Liver (tissue), 9 donors: ENCODE data around the gene LRMDA. TPM values are rescaled to one million over a fixed set of nuclear protein-coding genes. Genes with fewer than 3 reads are reported as not detected.

Experiments used
- DNase-seq: peaks from one replicate; pipeline ENCODE4 v3.0.0-alpha.2; 2017; ENCODE audit warnings: low spot score
- H3K27ac ChIP-seq, 2 donors: one replicate each; pipeline ENCODE4 v1.7.0; 2013; ENCODE audit warnings: inconsistent platforms in 2 of 2, low read length in 2 of 2, control low read depth in 1 of 2, low read depth in 1 of 2, mild to moderate bottlenecking in 1 of 2
- H3K27me3 ChIP-seq, 4 donors: one replicate each; pipeline versions ENCODE4 v1.6.1 to v1.7.0; 2013; ENCODE audit warnings: low read length in 3 of 4, inconsistent platforms in 1 of 4, mild to moderate bottlenecking in 1 of 4, moderate library complexity in 1 of 4; ENCODE audit not compliant: control insufficient read depth in 4 of 4, insufficient read depth in 4 of 4
- H3K36me3 ChIP-seq, 4 donors: one replicate each; pipeline versions ENCODE4 v1.6.1 to v1.7.0; 2013; ENCODE audit warnings: low read length in 3 of 4, mild to moderate bottlenecking in 3 of 4, low read depth in 1 of 4, moderate library complexity in 1 of 4; ENCODE audit not compliant: control insufficient read depth in 4 of 4, insufficient read depth in 3 of 4
- H3K4me1 ChIP-seq, 4 donors: one replicate each; pipeline versions ENCODE4 v1.6.1 to v1.7.0; 2013; ENCODE audit warnings: low read length in 3 of 4, mild to moderate bottlenecking in 3 of 4, moderate library complexity in 1 of 4; ENCODE audit not compliant: control insufficient read depth in 4 of 4, insufficient read depth in 4 of 4
- H3K4me3 ChIP-seq, 3 donors: one replicate each; pipeline versions ENCODE4 v1.6.1 to v1.7.0; 2013; ENCODE audit warnings: low read length in 3 of 3, control low read depth in 1 of 3, low read depth in 1 of 3, mild to moderate bottlenecking in 1 of 3
- H3K9ac ChIP-seq, 2 donors: one replicate each; pipeline ENCODE4 v1.7.0; 2013; ENCODE audit warnings: low read length in 2 of 2, mild to moderate bottlenecking in 2 of 2, moderate library complexity in 2 of 2, control low read depth in 1 of 2, low read depth in 1 of 2
- H3K9me3 ChIP-seq, 4 donors: one replicate each; pipeline versions ENCODE4 v1.6.1 to v1.7.0; 2013; ENCODE audit warnings: low read length in 3 of 4; ENCODE audit not compliant: control insufficient read depth in 4 of 4
- CTCF ChIP-seq: fragments of 150-350 bp; IDR thresholded peaks from 2 replicates; pipeline ENCODE4 v1.5.1; 2017; ENCODE audit warnings: improper control_type of control experiment, low read depth, low read length; ENCODE audit not compliant: missing input control
- EGR1 ChIP-seq, 2 donors: IDR thresholded peaks; 2 replicates each; pipeline ENCODE4 v1.6.1; 2016 to 2018; ENCODE audit warnings: antibody characterized with exemption in 2 of 2, low read depth in 2 of 2
- FOXA1 ChIP-seq: IDR thresholded peaks from 2 replicates; pipeline ENCODE4 v1.6.1; 2016; ENCODE audit warnings: antibody characterized with exemption
- FOXA2 ChIP-seq: IDR thresholded peaks from 2 replicates; pipeline ENCODE4 v1.6.1; 2016; ENCODE audit warnings: antibody characterized with exemption
- GABPA ChIP-seq, 2 donors: IDR thresholded peaks in 1 of 2; conservative IDR thresholded peaks in 1 of 2; 2 replicates each; pipeline ENCODE4 v1.6.1; 2016; ENCODE audit warnings: antibody characterized with exemption in 2 of 2, mild to moderate bottlenecking in 1 of 2, moderate library complexity in 1 of 2
- HNF4A ChIP-seq, 2 donors: conservative IDR thresholded peaks; 2 replicates each; pipeline ENCODE4 v1.6.1; 2016; ENCODE audit warnings: antibody characterized with exemption in 2 of 2, mild to moderate bottlenecking in 2 of 2
- HNF4G ChIP-seq: IDR thresholded peaks from 2 replicates; pipeline ENCODE4 v1.6.1; 2016; ENCODE audit warnings: antibody characterized with exemption
- JUND ChIP-seq, 2 donors: IDR thresholded peaks; 2 replicates each; pipeline ENCODE4 v1.6.1; 2016; ENCODE audit warnings: antibody characterized with exemption in 2 of 2
- MAX ChIP-seq: IDR thresholded peaks from 2 replicates; pipeline ENCODE4 v1.6.1; 2016; ENCODE audit warnings: antibody characterized with exemption
- NR2F2 ChIP-seq: IDR thresholded peaks from 2 replicates; pipeline ENCODE4 v1.6.1; 2016; ENCODE audit warnings: antibody characterized with exemption
- RAD21 ChIP-seq, 2 donors: IDR thresholded peaks; 2 replicates each; pipeline ENCODE4 v1.6.1; 2016; ENCODE audit warnings: antibody characterized with exemption in 2 of 2, mild to moderate bottlenecking in 2 of 2
- RXRA ChIP-seq, 2 donors: IDR thresholded peaks; 2 replicates each; pipeline ENCODE4 v1.6.1; 2017 to 2018; ENCODE audit warnings: antibody characterized with exemption in 2 of 2, mild to moderate bottlenecking in 1 of 2
- SP1 ChIP-seq: IDR thresholded peaks from 2 replicates; pipeline ENCODE4 v1.6.1; 2018; ENCODE audit warnings: antibody characterized with exemption, mild to moderate bottlenecking
- TAF1 ChIP-seq: conservative IDR thresholded peaks from 2 replicates; pipeline ENCODE4 v1.6.1; 2016; ENCODE audit warnings: antibody characterized with exemption, mild to moderate bottlenecking
- YY1 ChIP-seq: IDR thresholded peaks from 2 replicates; pipeline ENCODE4 v1.6.1; 2016; ENCODE audit warnings: antibody characterized with exemption, mild to moderate bottlenecking
- WGBS: extraction: QIAGEN DNeasy Blood & Tissue Kit; methylation state at CpG from one replicate; pipeline ENCODE4 v1.1.7; 2013; 5-methylcytosine and 5-hydroxymethylcytosine counted together
- polyA plus RNA-seq, 2 donors: library from polyadenylated mRNA; stranded (reverse) in 1 of 2; unstranded in 1 of 2; fragments of 200-250 nt in 1 of 2; fragments of >200 nt in 1 of 2; fragmentation: Nextera tagmentation in 1 of 2; extraction: Ambion mirVana in 1 of 2; gene quantifications; one replicate each; pipeline versions ENCODE4 v1.2.1 to v1.2.3, GENCODE V29; 2013 to 2015
- total RNA-seq, 2 donors: library from RNA; depleted of rRNA; stranded (reverse); fragments of >200 nt; gene quantifications; one replicate each; pipeline ENCODE4 v1.2.3, GENCODE V29; 2014
- TF ChIP-seq, protein P1 (sequence below): IDR thresholded peaks from 2 replicates; pipeline ENCODE4 v1.6.1; 2016; ENCODE audit warnings: antibody characterized with exemption, mild to moderate bottlenecking
- TF ChIP-seq, protein P2 (sequence below): IDR thresholded peaks from 2 replicates; pipeline ENCODE4 v1.6.1; 2016; ENCODE audit warnings: antibody characterized with exemption
- TF ChIP-seq, protein P3 (sequence below): IDR thresholded peaks from 2 replicates; pipeline ENCODE4 v1.6.1; 2016; ENCODE audit warnings: antibody characterized with exemption
- donor health status: healthy.
- donor health status: healthy.
- donor health status: healthy.
- donor health status: healthy.
- donor health status: healthy.

The LRMDA gene
- total and polyA plus RNA-seq, 4 donors = 7.9 to 15.8 (median 11.3) TPM

- H3K4me1 ChIP-seq = peaks cover 4 to 31% (median 15%) of the 10 kb centered on the region in 4 donors
- H3K9ac ChIP-seq = no peak overlapping the region
- no peak overlapping the region for H3K4me3 ChIP-seq
- DNase-seq = no peak
- TF ChIP-seq HNF4A (conservative IDR thresholded peaks at IDR 0.05) = no peak
- TF ChIP-seq, protein P1, sequence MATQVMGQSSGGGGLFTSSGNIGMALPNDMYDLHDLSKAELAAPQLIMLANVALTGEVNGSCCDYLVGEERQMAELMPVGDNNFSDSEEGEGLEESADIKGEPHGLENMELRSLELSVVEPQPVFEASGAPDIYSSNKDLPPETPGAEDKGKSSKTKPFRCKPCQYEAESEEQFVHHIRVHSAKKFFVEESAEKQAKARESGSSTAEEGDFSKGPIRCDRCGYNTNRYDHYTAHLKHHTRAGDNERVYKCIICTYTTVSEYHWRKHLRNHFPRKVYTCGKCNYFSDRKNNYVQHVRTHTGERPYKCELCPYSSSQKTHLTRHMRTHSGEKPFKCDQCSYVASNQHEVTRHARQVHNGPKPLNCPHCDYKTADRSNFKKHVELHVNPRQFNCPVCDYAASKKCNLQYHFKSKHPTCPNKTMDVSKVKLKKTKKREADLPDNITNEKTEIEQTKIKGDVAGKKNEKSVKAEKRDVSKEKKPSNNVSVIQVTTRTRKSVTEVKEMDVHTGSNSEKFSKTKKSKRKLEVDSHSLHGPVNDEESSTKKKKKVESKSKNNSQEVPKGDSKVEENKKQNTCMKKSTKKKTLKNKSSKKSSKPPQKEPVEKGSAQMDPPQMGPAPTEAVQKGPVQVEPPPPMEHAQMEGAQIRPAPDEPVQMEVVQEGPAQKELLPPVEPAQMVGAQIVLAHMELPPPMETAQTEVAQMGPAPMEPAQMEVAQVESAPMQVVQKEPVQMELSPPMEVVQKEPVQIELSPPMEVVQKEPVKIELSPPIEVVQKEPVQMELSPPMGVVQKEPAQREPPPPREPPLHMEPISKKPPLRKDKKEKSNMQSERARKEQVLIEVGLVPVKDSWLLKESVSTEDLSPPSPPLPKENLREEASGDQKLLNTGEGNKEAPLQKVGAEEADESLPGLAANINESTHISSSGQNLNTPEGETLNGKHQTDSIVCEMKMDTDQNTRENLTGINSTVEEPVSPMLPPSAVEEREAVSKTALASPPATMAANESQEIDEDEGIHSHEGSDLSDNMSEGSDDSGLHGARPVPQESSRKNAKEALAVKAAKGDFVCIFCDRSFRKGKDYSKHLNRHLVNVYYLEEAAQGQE = no peak
- TF ChIP-seq TAF1 = no peak
- TF ChIP-seq RAD21 (IDR thresholded peaks at IDR 0.05) = no peak
- no peak for TF ChIP-seq CTCF
- no peak overlapping the region for H3K27ac ChIP-seq
- H3K27me3 ChIP-seq = no peaks in the 10 kb centered on the region
- no peaks in the 10 kb centered on the region for H3K9me3 ChIP-seq
- no peaks in the 10 kb centered on the region for H3K36me3 ChIP-seq
These were observed 71.4 kb downstream of the LRMDA start for GRCh38 chr10:75502838-75503237.

DNA sequence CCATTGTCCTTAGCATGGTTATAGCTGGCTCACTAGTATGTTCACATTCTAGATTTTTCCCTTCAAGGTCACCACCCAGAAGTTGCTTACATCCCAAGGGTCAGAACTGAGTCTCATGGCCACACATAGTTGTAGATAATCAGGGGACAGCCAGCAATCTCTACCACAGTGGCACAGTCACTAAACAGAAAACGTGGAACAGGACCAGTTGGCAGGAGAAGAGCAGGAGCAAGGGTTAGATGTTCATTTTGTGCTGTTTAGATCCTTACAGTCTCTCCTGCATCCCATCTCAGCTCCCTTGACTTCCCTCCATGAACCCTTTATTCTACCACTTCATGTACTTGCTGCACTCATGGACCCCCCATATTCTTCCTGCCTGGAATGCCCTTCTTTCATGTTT is 73.9 kb downstream of the LRMDA start:
- Histone ChIP-seq H3K9me3 (no peaks in the 10 kb centered on the region), H3K36me3 (no peaks in the 10 kb centered on the region), H3K9ac (no peak overlapping the region), H3K27ac (no peak overlapping the region), H3K4me3 (no peak overlapping the region), H3K4me1 (peaks cover 4 to 39% (median 22%) of the 10 kb centered on the region in 4 donors), H3K27me3 (no peaks in the 10 kb centered on the region)
- DNase-seq = no peak
- TF ChIP-seq EGR1 (IDR thresholded peaks at IDR 0.05; ENCODE audit: low read depth in 2 of 2) (no peak), JUND (IDR thresholded peaks at IDR 0.05) (no peak), YY1 (no peak), SP1 (no peak), RXRA (IDR thresholded peaks at IDR 0.05) (no peak), HNF4G (no peak), MAX (no peak), NR2F2 (no peak), HNF4A (conservative IDR thresholded peaks at IDR 0.05) (no peak), CTCF (no peak), FOXA2 (no peak), TAF1 (no peak), GABPA (IDR thresholded peaks at IDR 0.05 in 1 of 2, conservative IDR thresholded peaks at IDR 0.05 in 1 of 2) (no peak), RAD21 (IDR thresholded peaks at IDR 0.05) (no peak), FOXA1 (no peak)
- TF ChIP-seq, protein P2, sequence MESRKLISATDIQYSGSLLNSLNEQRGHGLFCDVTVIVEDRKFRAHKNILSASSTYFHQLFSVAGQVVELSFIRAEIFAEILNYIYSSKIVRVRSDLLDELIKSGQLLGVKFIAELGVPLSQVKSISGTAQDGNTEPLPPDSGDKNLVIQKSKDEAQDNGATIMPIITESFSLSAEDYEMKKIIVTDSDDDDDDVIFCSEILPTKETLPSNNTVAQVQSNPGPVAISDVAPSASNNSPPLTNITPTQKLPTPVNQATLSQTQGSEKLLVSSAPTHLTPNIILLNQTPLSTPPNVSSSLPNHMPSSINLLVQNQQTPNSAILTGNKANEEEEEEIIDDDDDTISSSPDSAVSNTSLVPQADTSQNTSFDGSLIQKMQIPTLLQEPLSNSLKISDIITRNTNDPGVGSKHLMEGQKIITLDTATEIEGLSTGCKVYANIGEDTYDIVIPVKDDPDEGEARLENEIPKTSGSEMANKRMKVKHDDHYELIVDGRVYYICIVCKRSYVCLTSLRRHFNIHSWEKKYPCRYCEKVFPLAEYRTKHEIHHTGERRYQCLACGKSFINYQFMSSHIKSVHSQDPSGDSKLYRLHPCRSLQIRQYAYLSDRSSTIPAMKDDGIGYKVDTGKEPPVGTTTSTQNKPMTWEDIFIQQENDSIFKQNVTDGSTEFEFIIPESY = no peak
- TF ChIP-seq, protein P1 = no peak
- TF ChIP-seq, protein P3, sequence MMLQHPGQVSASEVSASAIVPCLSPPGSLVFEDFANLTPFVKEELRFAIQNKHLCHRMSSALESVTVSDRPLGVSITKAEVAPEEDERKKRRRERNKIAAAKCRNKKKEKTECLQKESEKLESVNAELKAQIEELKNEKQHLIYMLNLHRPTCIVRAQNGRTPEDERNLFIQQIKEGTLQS = no peak
- WGBS = 28% methylated on average over 1 of the region's 1 CpG
